BLaER1 (cell line): Measurements from ENCODE around the gene PSMB10.
A peak's percentile ranks its signal among the peaks of the same experiment; 100 is the strongest.

Experiments used
- H3K27ac ChIP-seq: shearing (Covaris generic); formaldehyde crosslinking; 2 replicates; pipeline ENCODE4 v1.8.1; 2022
- H3K27me3 ChIP-seq: shearing (Covaris generic); formaldehyde crosslinking; 2 replicates; pipeline ENCODE4 v1.8.1; 2022
- H3K36me3 ChIP-seq: shearing (Covaris generic); formaldehyde crosslinking; 2 replicates; pipeline ENCODE4 v1.8.1; 2022
- H3K4me1 ChIP-seq: shearing (Covaris generic); formaldehyde crosslinking; 2 replicates; pipeline ENCODE4 v1.8.1; 2022
- H3K4me2 ChIP-seq: shearing (Covaris generic); formaldehyde crosslinking; 2 replicates; pipeline ENCODE4 v1.8.1; 2022
- H3K4me3 ChIP-seq: shearing (Covaris generic); formaldehyde crosslinking; 2 replicates; pipeline ENCODE4 v1.8.1; 2022
- H3K9ac ChIP-seq: shearing (Covaris generic); formaldehyde crosslinking; 2 replicates; pipeline ENCODE4 v1.8.1; 2022
- H3K9me3 ChIP-seq: shearing (Covaris generic); formaldehyde crosslinking; 2 replicates; pipeline ENCODE4 v1.8.1; 2022
- H4K20me1 ChIP-seq: shearing (Covaris generic); formaldehyde crosslinking; 2 replicates; pipeline ENCODE4 v1.8.1; 2022
- Cebpa-rat ChIP-seq: shearing (Covaris generic); IDR thresholded peaks from 2 replicates; pipeline ENCODE4 v1.8.1; 2022

The PSMB10 gene

DNA sequence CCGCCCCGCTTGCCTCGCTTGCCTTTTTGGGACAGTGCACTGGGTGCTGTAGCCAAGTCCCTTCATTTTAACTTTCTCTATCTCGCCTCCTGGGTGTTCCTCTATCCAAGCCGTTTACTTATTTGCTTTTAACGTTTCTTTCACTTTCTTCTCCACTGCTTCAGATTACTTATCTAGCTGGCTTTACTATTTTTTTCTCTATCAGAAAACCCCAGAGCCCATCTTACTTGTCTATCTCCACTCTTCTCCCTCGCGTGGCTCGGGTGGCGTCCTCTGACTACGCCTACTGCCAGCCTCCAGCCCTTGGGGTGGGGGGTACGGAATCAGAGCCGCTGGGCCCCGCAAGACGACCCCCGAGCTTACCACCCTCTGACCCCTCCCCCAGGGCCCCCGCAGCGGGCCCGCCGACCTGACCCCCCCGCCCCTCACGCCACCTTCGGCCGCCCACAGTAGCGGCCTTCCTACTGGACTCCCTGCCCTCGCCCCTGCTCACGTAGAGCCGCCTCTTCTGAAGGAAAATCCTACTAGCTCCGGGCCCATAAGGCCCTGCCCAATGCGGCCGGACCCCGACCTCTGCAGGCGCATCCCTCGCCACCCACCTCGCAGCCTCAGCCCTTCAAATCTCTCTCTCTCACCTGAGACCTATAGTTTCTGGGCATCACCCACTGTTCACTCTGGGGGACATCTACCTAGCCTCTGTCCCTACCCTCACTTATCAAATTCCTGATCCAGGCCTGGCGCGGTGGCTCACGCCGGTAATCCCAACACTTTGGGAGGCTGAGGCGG is 32.8 kb upstream of the PSMB10 start:
- Histone ChIP-seq H3K4me1 (peaks cover 43% of the 10 kb centered on the region), H3K9ac (peak overlapping the region; percentile 84), H3K4me2 (peak overlapping the region; percentile 97), H3K27me3 (no peaks in the 10 kb centered on the region), H3K36me3 (no peaks in the 10 kb centered on the region), H3K4me3 (peak overlapping the region; percentile 83), H4K20me1 (peaks cover 33% of the 10 kb centered on the region; the same call in 1 of the 2 replicates), H3K9me3 (no peaks in the 10 kb centered on the region), H3K27ac (peak overlapping the region; percentile 82; the same call in 1 of the 2 replicates)
- TF ChIP-seq Cebpa-rat, result no peak

DNA sequence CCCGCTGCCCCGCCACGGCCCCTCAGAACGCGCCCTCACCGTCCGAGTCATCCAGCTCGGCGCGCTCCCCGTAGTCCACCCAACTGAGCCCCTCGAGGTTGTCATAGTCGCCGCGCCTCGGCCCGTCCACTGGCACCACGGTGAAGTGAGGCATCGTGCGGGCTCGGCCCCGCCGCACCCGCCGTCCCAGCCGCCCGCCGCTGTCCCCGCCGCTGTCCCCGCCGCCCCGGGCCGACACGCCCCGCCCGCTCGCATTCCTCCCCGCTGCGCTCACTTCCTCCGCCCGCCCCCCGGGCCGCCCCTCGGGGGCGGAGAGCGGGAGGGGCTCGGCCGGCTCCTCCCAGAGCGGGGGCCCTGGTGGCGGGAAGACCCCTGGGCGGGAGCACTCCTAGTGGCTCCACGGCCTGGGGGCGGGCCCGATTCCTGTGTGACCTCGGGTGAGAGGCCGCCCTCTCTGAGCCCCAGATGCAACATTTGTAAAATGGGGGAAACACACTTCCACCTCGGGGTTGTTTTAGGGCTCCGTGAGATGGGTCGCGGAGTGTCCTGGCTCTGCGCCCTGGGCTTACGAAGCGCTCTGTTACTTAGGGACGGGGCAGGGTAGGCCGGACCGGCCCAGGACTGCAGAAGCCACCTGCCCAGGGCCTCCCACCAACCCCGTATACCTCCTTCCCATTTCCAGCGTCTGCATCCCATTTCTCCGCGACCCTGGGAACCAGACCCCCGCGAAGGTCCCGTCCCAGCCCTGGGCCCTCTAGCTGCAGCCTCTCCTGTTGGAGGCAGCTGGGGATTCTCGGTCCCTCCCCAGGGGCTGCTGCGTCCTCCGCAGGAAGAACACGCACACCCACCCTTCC is 32.0 kb upstream of the PSMB10 start, which contains the start of gene SLC12A4:
SLC12A4 (minus strand) TSS at position 238 of the 854 bp plus-strand sequence; CDS start at position 154, 84 bp downstream.
- Histone ChIP-seq H3K4me3 (peak within 1 kb of the TSS; percentile 83), H3K4me1 (peaks cover 49% of the 10 kb centered on the region), H3K36me3 (peaks cover 4% of the 10 kb centered on the region; the same call in 1 of the 2 replicates), H3K4me2 (peak within 1 kb of the TSS; percentile 97), H4K20me1 (peaks cover 36% of the 10 kb centered on the region; the same call in 1 of the 2 replicates), H3K9me3 (no peaks in the 10 kb centered on the region), H3K9ac (peak within 1 kb of the TSS; percentile 84), H3K27me3 (no peaks in the 10 kb centered on the region), H3K27ac (peak within 1 kb of the TSS; percentile 82)
- TF ChIP-seq Cebpa-rat, result no peak

DNA sequence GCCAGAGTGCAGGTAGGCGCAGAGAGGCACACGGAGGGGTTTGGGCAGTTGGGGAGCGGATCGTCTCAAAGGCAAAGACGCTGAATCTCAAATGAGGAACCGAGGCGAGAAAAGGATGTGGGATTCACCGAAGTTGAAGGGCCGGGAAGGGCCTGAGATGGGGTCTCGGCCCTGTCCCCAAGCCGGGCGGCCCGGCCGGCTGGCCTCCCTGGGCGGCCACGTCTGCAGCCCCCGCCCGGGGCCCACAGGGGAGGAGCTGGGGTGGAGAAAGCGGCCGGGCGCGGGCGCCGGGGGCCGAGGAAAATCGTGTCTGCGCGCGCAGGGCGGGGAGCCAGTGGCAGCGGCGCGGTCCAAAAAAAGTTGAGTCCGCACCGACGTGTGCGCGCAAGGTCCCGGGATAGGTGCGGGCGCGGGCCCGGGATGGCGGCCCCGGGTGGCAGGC is 31.3 kb upstream of the PSMB10 start:
- peak overlapping the region; percentile 82 for H3K27ac ChIP-seq
- H3K4me2 ChIP-seq, result peak overlapping the region; percentile 97
- no peaks in the 10 kb centered on the region for H3K27me3 ChIP-seq
- H3K9ac ChIP-seq, result peak overlapping the region; percentile 84
- TF ChIP-seq Cebpa-rat, result no peak
- peak overlapping the region; percentile 83 for H3K4me3 ChIP-seq
- peaks cover 10% of the 10 kb centered on the region; the same call in 1 of the 2 replicates for H3K36me3 ChIP-seq
- peaks cover 36% of the 10 kb centered on the region; the same call in 1 of the 2 replicates for H4K20me1 ChIP-seq
- peaks cover 49% of the 10 kb centered on the region for H3K4me1 ChIP-seq
- H3K9me3 ChIP-seq, result no peaks in the 10 kb centered on the region

DNA sequence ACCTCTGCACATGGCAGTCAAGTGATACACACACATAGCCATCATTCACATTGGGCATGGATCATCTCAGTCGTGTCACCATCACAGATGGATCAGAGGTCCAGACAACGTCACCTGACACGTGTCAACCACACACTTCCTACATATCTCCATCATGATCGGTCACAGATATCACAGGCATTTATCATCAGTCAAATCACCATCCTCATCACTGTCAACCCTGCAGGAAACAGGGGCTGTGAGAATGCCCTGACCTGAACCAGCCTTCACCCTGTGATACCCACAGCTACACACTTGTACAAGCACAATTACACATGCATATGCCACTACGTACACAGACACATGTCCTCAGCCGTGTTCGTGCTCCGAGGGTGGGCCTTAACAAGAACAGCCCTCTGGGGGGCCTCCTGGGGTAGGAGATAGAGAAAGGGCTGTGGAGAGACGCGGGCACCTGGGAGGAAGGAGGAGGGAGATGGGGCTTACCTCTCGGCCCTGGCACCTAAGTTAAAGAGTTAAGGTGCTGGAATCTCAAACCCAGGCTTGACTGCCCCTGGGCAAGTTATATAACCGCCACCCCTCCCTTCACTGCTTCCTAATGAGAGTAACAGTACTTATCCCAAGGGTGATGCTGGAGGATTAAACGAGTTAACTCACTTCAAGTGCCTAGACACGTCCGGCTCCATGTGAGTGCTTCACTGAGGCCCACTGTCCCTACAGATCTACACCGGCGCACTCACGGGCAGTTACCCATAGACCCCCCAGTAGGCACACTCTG is 30.7 kb upstream of the PSMB10 start:
- peaks cover 36% of the 10 kb centered on the region; the same call in 1 of the 2 replicates for H4K20me1 ChIP-seq
- peaks cover 49% of the 10 kb centered on the region for H3K4me1 ChIP-seq

DNA sequence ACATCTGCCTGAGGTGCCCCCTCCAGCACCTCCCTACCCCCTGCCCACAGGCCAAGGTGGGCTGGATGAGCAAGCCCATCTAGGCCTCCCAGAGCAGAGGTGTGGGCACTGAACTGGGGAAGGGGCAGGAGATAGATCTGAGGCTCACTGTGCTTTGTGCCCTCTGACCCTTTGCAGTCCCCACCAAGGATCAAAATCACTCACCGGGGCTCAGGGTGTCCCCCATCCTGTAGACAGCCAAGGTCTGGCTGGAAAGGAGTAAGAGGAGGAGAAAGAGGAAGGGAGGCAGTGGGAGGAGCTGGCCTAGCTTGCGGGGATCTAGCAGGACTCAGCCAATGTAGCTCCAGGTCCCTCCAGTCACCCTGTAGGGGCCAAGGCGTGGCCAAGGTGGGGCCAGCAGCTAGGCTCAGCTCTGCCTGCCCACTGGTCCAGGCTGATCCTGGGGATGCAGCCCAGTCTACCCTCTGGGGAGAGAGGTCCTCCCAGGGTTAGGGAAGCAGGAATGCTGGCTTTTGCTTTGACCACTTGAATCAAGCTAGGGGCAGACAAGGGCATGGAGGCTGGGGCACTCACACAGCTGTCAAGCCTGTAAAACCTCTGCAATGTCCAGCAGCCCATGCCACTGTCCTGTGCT is 30.0 kb upstream of the PSMB10 start:
- peak overlapping the region; percentile 97 for H3K4me2 ChIP-seq
- no peak for TF ChIP-seq Cebpa-rat
- peaks cover 23% of the 10 kb centered on the region for H3K36me3 ChIP-seq
- peaks cover 53% of the 10 kb centered on the region for H3K4me1 ChIP-seq
- peaks cover 36% of the 10 kb centered on the region; the same call in 1 of the 2 replicates for H4K20me1 ChIP-seq
- no peaks in the 10 kb centered on the region for H3K9me3 ChIP-seq
- 0 out of 2 replicates have a peak overlapping the region, but pooled peaks have one; percentile 84 for H3K9ac ChIP-seq
- peak overlapping the region; percentile 83; the same call in 1 of the 2 replicates for H3K4me3 ChIP-seq
- H3K27me3 ChIP-seq, result no peaks in the 10 kb centered on the region
- 0 out of 2 replicates have a peak overlapping the region, but pooled peaks have one; percentile 9 for H3K27ac ChIP-seq

More for the DNA sequence above, 30.7 kb upstream of the PSMB10 start:
- no peak for TF ChIP-seq Cebpa-rat
- Histone ChIP-seq H3K27me3 (no peaks in the 10 kb centered on the region), H3K9ac (peak overlapping the region; percentile 84), H3K4me3 (peak overlapping the region; percentile 83), H3K9me3 (no peaks in the 10 kb centered on the region), H3K36me3 (peaks cover 16% of the 10 kb centered on the region; the same call in 1 of the 2 replicates), H3K27ac (peak overlapping the region; percentile 82), H3K4me2 (peak overlapping the region; percentile 97)

DNA sequence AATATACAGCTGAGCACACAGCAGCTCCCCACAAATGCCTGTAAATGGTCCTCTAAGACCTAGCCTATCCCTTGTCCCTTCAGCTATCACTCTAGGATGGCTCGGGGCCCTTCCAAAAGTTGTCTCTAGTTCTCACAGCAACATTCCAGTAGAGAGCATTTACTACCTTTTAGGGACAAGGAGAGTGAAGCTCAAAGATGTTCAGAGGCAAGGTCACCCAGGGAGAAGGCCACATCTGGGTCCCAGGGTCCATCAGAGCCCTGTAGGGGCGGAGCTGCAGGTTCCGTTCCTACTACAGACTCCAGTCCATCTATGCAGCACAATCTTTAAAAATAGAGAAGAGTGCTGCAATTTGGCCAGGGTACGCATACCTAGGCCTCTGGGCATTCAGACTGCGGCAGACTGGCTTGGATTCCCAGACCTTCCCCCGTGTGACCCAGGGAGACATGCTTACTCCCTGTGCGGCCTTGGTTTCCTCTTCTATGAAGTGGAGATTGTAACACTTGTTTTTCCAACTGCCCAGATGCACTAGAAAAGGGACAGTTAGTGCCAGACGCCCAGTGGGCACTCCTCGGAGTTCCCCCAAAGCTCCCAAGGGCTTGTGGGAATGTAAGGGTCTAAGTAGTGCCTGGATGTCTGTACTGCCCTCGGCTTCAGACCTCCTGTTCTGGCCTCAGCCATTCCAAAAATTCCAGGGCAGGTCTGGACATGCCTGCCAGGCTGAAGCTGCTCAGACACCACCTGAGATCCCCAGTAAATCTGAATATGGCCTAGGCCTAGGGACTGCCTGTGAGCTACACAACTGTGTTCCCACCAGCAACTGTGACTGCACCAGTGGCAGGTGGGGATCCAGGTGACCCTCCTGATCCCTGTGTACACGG is 29.3 kb upstream of the PSMB10 start:
- Histone ChIP-seq H3K4me1 (peaks cover 57% of the 10 kb centered on the region), H3K4me3 (no peak overlapping the region), H3K9me3 (no peaks in the 10 kb centered on the region), H3K4me2 (peak overlapping the region; percentile 97), H3K27ac (0 out of 2 replicates have a peak overlapping the region, but pooled peaks have one; percentile 9), H3K36me3 (peaks cover 31% of the 10 kb centered on the region), H4K20me1 (peaks cover 36% of the 10 kb centered on the region; the same call in 1 of the 2 replicates), H3K27me3 (no peaks in the 10 kb centered on the region), H3K9ac (no peak overlapping the region)
- no peak for TF ChIP-seq Cebpa-rat

DNA sequence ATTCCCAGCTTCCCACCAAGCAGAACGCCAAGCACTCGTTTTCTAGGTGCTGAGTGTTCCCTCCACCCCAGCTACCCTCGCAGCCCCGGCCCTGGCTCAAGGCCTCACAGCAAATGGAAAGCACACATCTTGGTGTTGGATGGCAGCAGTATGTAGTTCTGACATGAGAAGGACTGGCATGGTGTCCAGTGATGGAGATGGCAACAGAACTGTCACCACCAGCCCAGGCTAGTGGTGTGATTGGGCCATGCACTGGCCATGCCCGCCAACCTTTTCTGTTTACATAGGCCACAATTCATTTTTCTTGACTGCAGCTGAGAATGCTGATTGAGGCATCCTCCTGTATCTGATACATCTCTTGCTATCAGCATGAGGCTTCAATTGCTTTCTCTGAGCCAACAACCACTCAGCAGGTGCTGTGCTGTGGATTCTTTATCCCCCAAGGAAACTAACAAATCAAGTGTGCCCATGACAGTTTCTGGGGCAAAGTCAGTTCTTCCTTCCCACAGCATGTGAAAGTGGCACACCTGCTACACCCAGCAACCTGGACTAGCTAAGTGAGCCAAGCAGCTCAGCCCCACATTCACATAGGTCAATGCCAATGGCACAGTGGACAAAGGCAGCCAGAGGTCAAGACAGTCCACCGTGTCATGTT is 28.0 kb upstream of the PSMB10 start:
- Histone ChIP-seq H4K20me1 (peaks cover 36% of the 10 kb centered on the region; the same call in 1 of the 2 replicates), H3K27ac (no peak overlapping the region), H3K36me3 (peaks cover 44% of the 10 kb centered on the region), H3K4me1 (peaks cover 57% of the 10 kb centered on the region), H3K27me3 (no peaks in the 10 kb centered on the region), H3K9me3 (no peaks in the 10 kb centered on the region), H3K4me3 (no peak overlapping the region), H3K9ac (no peak overlapping the region), H3K4me2 (peak overlapping the region; percentile 97)
- TF ChIP-seq Cebpa-rat, result no peak
